ENCODE results near the gene PYDC1. TPM values are rescaled to one million over a fixed set of nuclear protein-coding genes. Genes with fewer than 3 reads are reported as not detected.
A peak's percentile ranks its signal among the peaks of the same experiment; 100 is the strongest.

The PYDC1 gene
- total RNA-seq, 1 experiment from 2014 or later, result not detected

- in situ Hi-C loops (cut with HindIII; ENCODE audit: low pct_unique_long_range_greater_than_20kb, low sequenced_read_pairs), result no loop called here
- no peak for DNase-seq (ENCODE audit: low read depth, low spot score)
These were observed 8.3 kb upstream of the PYDC1 start for GRCh38 chr16:31225193-31225592.

- in situ Hi-C loops (cut with HindIII; ENCODE audit: low pct_unique_long_range_greater_than_20kb, low sequenced_read_pairs), result no loop called here
- DNase-seq (ENCODE audit: low read depth, low spot score), result no peak
These were observed 7.4 kb upstream of the PYDC1 start for GRCh38 chr16:31224092-31224955.

GRCh38 chr16:31223044-31223443, 6.1 kb upstream of the PYDC1 start:
- DNase-seq (ENCODE audit: low read depth, low spot score), result no peak
- in situ Hi-C loops (cut with HindIII; ENCODE audit: low pct_unique_long_range_greater_than_20kb, low sequenced_read_pairs), result no loop called here

GRCh38 chr16:31221357-31222160, 4.6 kb upstream of the PYDC1 start:
- in situ Hi-C loops (cut with HindIII; ENCODE audit: low pct_unique_long_range_greater_than_20kb, low sequenced_read_pairs), result no loop called here
- peak; percentile 43 for DNase-seq (ENCODE audit: low read depth, low spot score)

GRCh38 chr16:31219154-31219741, 2.3 kb upstream of the PYDC1 start:
- DNase-seq (ENCODE audit: low read depth, low spot score), result no peak
- in situ Hi-C loops (cut with HindIII; ENCODE audit: low pct_unique_long_range_greater_than_20kb, low sequenced_read_pairs), result no loop called here

GRCh38 chr16:31217136-31217530, 198 bp upstream of the PYDC1 start:
- in situ Hi-C loops (cut with HindIII; ENCODE audit: low pct_unique_long_range_greater_than_20kb, low sequenced_read_pairs), result no loop called here

GRCh38 chr16:31215287-31216162, 1.4 kb downstream of the PYDC1 start:
- in situ Hi-C loops (cut with HindIII; ENCODE audit: low pct_unique_long_range_greater_than_20kb, low sequenced_read_pairs), result no loop called here
- no peak for DNase-seq (ENCODE audit: low read depth, low spot score)

More at GRCh38 chr16:31217136-31217530, 198 bp upstream of the PYDC1 start:
- DNase-seq (ENCODE audit: low read depth, low spot score), result no peak

GRCh38 chr16:31214708-31215286, 2.1 kb downstream of the PYDC1 start:
- no peak for DNase-seq (ENCODE audit: low read depth, low spot score)
- in situ Hi-C loops (cut with HindIII; ENCODE audit: low pct_unique_long_range_greater_than_20kb, low sequenced_read_pairs), result no loop called here

- DNase-seq (ENCODE audit: low read depth, low spot score), result no peak
- in situ Hi-C loops (cut with HindIII; ENCODE audit: low pct_unique_long_range_greater_than_20kb, low sequenced_read_pairs), result no loop called here
These were observed 2.8 kb downstream of the PYDC1 start, which contains the start of gene TRIM72 for GRCh38 chr16:31213877-31214707. TSS of gene TRIM72 (plus strand) at chr16:31214119. CDS start at chr16:31214739, 620 bp downstream.

- DNase-seq (ENCODE audit: low read depth, low spot score), result no peak
- in situ Hi-C loops (cut with HindIII; ENCODE audit: low pct_unique_long_range_greater_than_20kb, low sequenced_read_pairs), result no loop called here
These were observed 3.6 kb downstream of the PYDC1 start for GRCh38 chr16:31213342-31213741.

- in situ Hi-C loops (cut with HindIII; ENCODE audit: low pct_unique_long_range_greater_than_20kb, low sequenced_read_pairs), result no loop called here
- no peak for DNase-seq (ENCODE audit: low read depth, low spot score)
These were observed 10.2 kb downstream of the PYDC1 start for GRCh38 chr16:31206776-31207175.

GRCh38 chr16:31204871-31205666, 11.9 kb downstream of the PYDC1 start:
- in situ Hi-C loops (cut with HindIII; ENCODE audit: low pct_unique_long_range_greater_than_20kb, low sequenced_read_pairs), result no loop called here
- DNase-seq (ENCODE audit: low read depth, low spot score), result no peak

GRCh38 chr16:31202414-31203375, 14.2 kb downstream of the PYDC1 start, which contains the start of gene PYCARD:
TSS of gene PYCARD (minus strand) at chr16:31202760. CDS start at chr16:31202690, 70 bp downstream.
- no peak for DNase-seq (ENCODE audit: low read depth, low spot score)
- in situ Hi-C loops (cut with HindIII; ENCODE audit: low pct_unique_long_range_greater_than_20kb, low sequenced_read_pairs), result no loop called here

GRCh38 chr16:31201582-31202413, 15.1 kb downstream of the PYDC1 start:
- DNase-seq (ENCODE audit: low read depth, low spot score), result no peak
- in situ Hi-C loops (cut with HindIII; ENCODE audit: low pct_unique_long_range_greater_than_20kb, low sequenced_read_pairs), result no loop called here

Data from SK-MEL-5 (cell line).